Measurements from ENCODE around the gene CLK4.

CLK4 gene

GRCh38 chr5:178587763-178588611, 38.9 kb downstream of the CLK4 start:
- no peak for DNase-seq (ENCODE audit: low spot score)

DNA sequence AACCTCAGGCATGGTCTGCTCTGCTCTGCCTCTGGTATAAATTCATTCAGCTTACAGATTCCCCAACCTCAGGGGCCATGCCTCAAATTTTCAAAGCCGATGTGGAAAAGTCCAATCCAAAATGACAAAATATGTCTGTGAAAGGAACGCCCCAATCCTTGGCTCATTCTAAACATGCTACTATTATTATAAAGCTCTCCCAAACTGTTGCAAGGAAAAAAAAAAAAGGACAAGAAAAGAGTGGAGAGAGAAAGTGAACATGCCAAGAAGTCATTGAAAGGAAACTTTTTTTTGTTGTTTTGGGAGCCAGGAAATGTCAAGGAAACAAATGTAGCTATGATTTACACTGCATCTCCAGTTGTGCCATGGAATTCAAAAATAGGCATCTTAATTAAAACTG, 40.5 kb downstream of the CLK4 start:
- no peak for DNase-seq (ENCODE audit: low spot score)

- DNase-seq (ENCODE audit: low spot score) = peak; percentile 2
Observed at GRCh38 chr5:178585421-178585820, 41.4 kb downstream of the CLK4 start.

- DNase-seq (ENCODE audit: low spot score) = no peak
Observed at GRCh38 chr5:178583279-178583678, 43.6 kb downstream of the CLK4 start.

- no peak for DNase-seq (ENCODE audit: low spot score)
Observed at GRCh38 chr5:178582291-178582690, 44.6 kb downstream of the CLK4 start.

- no peak for DNase-seq (ENCODE audit: low spot score)
Observed at GRCh38 chr5:178581621-178582020, 45.2 kb downstream of the CLK4 start.

- no peak for DNase-seq (ENCODE audit: low spot score)
Observed at GRCh38 chr5:178580271-178580955, 46.4 kb downstream of the CLK4 start.

DNA sequence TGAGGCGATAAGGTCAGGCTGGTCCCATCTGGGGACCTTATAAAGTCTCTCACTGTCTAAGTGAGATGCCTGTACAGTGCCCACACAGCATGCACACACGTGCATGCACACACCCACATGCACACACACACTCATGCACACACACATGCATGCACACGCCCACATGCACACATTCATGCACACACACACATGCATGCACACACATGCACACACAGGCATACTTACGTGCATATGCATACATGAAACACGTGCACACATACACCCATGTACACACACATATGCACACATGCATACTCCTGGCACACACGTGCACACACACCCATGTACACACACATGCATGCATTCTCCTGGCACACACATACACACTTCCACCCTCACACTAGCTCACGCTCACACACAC, 48.9 kb downstream of the CLK4 start:
- no peak for DNase-seq (ENCODE audit: low spot score)

GRCh38 chr5:178577376-178577839, 49.4 kb downstream of the CLK4 start:
- DNase-seq (ENCODE audit: low spot score) = no peak

DNA sequence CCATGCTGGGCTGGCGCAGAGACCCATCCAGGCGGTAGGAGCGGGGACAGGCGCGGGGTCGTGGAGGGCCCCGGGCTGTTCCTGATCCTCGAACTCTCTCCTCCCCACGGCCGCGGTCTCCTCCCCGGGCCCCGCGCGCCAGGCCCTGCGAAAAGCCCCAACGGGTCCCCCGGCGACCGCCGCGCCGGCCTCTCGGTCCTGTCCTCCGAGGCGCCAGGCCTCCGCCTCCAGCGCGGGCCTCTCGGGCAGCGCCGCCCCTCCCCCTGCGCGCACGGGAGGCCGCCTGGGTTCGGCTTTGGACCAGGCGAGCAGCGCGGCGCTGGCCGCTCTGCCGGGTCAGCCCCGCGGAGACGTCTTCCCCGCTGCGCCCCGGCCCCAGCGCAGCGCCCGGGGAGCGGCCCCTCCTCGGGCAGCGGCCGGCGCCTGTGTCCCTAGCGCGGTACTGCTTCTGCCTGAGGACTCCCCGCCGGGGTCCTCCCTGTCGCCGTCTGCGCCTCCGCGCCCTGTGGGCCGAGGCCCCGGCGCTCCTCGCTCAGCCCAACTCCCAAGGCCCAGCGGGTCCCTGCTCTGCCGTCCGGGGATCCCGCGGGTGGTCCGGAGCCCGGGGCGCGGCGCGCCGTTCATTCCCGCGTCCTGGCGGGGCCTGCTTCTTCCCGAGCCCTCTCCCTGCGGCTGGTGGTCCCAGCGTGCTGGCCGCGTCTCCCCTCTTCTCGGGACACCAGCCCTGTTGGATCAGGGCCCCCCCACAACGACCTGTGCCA, 50.1 kb downstream of the CLK4 start:
- no peak for DNase-seq (ENCODE audit: low spot score)

GRCh38 chr5:178573216-178573615, 53.6 kb downstream of the CLK4 start:
- no peak for DNase-seq (ENCODE audit: low spot score)

DNA sequence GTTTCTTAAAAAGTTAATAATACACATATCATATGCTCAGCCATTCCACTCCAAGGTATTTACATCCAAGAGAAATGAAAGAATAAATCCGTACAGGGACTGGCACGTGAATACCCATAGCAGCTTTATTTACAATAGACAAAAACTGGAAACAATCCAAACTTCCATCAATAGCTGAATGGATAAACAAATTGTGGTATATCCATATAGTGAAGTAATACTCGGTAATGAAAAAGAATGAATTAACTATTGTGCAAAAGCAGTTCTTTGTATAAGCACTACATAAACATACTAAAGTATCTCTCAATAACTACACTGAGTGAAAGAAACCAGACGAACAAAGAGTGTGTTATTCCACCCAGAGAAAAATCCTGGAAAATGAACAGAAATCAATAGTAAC, 54.2 kb downstream of the CLK4 start:
- no peak for DNase-seq (ENCODE audit: low spot score)

DNA sequence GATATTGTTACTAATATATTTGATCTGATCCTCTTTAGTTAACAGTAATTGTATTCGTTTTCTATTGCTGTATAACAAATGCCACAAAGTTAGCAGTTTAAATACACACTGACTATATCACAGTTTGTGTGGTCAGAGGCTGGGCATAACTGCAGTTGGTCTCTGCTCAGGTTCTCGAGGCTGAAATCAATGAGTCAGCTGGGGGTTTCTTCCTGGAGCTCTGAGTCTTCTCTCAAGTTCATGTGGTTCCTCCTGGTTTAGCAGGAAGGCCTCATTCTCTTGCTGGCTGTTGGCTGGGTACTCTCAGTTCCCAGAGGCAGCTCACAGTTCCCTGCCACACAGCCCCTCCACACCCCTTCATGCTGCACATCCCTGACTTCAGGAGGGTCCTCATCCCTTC, 57.4 kb downstream of the CLK4 start:
- DNase-seq (ENCODE audit: low spot score) = no peak

DNA sequence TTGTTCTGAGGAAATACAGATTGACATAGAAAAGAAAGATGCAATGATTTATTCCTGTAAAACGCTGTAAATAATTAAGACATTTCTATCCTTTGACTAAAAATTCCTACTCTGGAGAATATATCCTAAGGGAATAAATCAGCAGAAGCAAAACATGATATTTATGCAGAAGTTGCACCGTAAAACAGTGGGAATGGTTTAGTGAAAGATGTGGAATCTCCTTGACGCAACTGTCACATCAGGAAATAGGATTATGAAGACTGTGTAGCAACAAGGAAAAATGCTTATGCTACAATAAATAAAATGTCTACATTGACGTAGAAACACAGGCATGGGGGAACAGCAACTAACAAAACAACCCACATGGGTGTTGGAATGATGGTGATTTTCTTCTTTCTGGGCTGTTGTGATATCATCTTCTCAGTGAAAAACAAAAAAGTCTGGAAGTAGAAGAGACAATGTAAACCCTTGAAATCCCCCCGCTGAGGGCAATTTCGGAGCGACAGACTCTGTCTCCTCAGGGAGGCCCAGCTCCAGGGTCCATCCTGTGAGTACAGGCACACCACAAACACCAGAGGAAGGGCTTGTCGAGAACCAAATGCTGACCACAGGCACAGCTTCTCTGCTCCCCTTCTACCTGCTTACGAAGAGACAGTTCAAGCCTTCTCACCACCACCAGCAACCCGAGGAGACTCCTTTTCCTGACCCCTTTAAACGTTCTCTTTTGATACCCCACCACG, 61.9 kb downstream of the CLK4 start:
- no peak for DNase-seq (ENCODE audit: low spot score)

DNA sequence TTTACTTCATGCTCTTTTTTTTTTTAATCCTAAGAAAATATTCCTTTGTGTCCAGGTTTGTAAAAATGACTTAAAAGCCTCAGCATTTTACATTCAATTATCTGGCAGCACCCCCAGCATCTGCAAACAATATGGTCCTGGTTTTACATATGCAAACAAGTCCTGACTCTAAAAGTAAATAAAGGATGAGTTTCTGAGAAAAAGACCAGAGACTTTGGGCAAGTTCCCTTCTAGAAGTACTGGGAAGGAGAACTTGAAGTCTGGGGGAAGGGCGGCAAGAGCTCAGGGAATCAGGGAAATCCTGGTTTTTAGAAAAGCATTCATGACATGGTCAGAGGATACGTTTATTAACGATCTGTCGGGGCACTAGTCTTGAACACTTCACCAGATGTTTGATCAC, 62.5 kb downstream of the CLK4 start:
- DNase-seq (ENCODE audit: low spot score) = no peak

DNA sequence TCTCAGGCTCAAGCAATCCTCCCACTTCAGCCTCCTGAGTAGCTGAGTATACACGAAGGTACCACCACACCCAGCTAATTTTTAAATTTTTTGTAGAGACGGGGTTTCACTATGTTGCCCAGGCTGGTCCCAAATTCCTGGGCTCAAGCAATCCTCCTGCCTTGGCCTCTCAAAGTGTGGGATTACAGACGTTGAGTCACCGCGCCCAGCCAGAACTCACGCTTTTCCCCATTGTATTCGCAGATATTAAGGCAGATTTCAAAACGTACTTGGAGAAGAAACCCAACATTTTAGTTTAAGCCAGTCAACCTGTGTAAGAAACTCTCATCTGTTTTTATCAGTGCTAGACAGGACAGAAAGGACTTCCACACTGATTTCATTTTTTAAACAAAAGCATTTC, 63.2 kb downstream of the CLK4 start:
- no peak for DNase-seq (ENCODE audit: low spot score)

DNA sequence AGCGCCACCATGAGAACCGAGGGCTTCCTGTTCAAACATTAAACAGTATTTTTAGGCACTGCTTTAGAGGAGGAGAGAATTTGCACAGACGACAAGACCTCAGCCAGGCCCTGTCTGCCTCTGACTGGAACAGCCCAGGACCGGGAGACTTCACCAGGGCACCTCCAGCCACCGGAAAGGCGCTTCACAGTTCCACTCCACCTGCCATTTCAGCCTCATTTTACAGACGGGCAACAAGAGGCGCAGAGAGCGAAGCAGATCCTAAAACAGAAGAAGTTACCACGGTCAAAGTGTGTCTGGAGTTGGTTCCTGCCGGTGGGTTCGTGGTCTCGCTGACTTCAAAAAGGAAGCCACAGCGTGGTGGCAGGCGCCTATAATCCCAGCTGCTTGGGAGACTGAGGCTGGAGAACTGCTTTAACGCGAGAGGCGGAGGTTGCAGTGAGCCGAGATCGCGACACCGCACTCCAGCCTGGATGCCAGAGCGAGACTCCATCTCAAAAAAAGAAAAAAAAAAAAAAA, 65.0 kb downstream of the CLK4 start:
- no peak for DNase-seq (ENCODE audit: low spot score)

GRCh38 chr5:178560911-178561310, 65.9 kb downstream of the CLK4 start:
- DNase-seq (ENCODE audit: low spot score) = no peak

DNA sequence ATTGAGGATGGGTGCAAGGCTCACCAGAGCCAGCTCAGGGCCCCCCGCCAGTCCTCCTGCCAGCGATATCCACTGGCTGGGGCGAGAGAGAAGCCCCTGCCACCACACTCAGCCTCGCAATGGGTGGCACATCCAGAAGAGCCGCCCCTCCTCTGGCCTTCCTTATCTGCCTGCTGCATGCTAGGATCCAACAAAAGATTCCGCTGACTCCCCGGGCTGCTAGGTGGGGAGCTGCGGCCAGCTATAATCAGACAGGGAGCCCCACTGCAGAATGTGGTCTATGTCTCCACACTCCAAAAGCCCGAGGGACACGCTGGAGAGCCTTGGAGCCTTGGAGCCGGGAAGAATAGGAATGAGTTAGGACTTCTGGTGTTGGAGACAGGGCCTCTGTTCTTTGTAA, 69.4 kb downstream of the CLK4 start:
- DNase-seq (ENCODE audit: low spot score) = no peak

DNA sequence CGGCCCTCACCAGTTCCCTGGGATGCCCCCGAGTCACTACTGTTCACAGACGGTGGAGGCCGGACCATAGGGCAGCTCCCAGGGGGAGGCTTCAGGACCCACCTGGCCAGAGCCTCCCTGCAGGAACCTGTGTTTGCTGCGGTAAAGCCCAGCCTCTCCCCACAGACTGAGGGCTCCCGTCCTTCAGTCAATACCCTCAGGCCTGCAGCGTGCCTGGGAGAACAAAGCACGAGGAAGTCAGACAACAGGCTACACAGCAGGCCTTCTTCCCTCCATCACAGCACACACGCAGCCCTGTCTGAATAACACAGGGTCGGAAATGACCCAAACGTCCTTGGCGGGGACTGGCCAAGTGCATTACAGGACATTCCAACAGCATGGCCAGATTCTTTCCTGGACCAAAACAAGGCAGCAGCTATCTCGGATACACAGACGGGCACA, 71.1 kb downstream of the CLK4 start:
- no peak for DNase-seq (ENCODE audit: low spot score)

DNA sequence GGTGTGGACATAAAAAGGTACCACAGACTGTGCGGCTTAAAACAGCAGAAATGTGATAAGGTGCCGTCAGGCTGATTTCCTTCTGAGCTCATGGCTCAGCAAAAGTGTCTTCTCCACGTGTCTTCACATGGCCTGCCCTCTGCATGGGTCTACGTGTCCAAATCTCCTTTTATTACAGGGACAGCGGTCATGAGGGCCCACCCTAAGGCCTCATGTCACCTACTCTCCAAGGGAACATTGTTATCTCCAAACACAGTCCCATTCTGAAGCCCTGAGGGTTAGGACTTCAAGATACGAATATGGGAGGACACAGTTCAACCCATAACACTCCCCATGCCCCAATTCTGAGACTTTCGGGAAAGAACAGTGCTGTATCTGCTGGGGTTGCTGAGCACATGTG, 71.8 kb downstream of the CLK4 start:
- no peak for DNase-seq (ENCODE audit: low spot score)

GRCh38 chr5:178554311-178554710, 72.5 kb downstream of the CLK4 start:
- no peak for DNase-seq (ENCODE audit: low spot score)
